Activated CD4-positive, alpha-beta T cell treated with anti-CD3 and anti-CD28 coated beads, Interleukin-2, amount 10 ng/mL, durations not matched to agents 24 days and 14 days (primary cell): ENCODE data around the gene MRPL17. TPM values are rescaled to one million over a fixed set of nuclear protein-coding genes. Genes with fewer than 3 reads are reported as not detected.

Source experiments
- DNase-seq: peaks from one replicate; pipeline ENCODE4 v3.0.0; 2022
- H3K27ac Mint-ChIP-seq: one replicate; pipeline ENCODE4 v1.8.0; 2022; ENCODE audit warnings: mild to moderate bottlenecking, mixed read lengths
- H3K27me3 Mint-ChIP-seq: one replicate; pipeline ENCODE4 v1.8.0; 2022; ENCODE audit warnings: mixed read lengths
- H3K36me3 Mint-ChIP-seq: one replicate; pipeline ENCODE4 v1.8.0; 2022; ENCODE audit warnings: low read depth, mild to moderate bottlenecking, mixed read lengths
- H3K4me1 Mint-ChIP-seq: one replicate; pipeline ENCODE4 v1.8.0; 2021; ENCODE audit warnings: mixed read lengths
- H3K4me3 Mint-ChIP-seq: one replicate; pipeline ENCODE4 v1.8.0; 2022; ENCODE audit warnings: mild to moderate bottlenecking, moderate library complexity, mixed read lengths
- H3K9me3 Mint-ChIP-seq: one replicate; pipeline ENCODE4 v1.8.0; 2021; ENCODE audit warnings: mixed read lengths
- intact Hi-C: fragments of 100-400 bp; cut with micrococcal nuclease; formaldehyde crosslinking; loops from one replicate; pipeline ENCODE4 v1.15.1; 2023
- total RNA-seq: library from RNA; stranded (reverse); gene quantifications from 2 replicates; pipeline ENCODE4 v1.2.3, GENCODE V29; 2022

MRPL17 gene
- total RNA-seq, 1 donor from 2014 or later, result 135 TPM

- Mint-ChIP-seq H3K4me1 (peaks cover 47% of the 10 kb centered on the region), H3K27ac (peak overlapping the region; percentile 57)
These were observed 9.5 kb downstream of the MRPL17 start for GRCh38 chr11:6673523-6674218.

GRCh38 chr11:6671991-6672390 is 11.1 kb downstream of the MRPL17 start:
- H3K9me3 Mint-ChIP-seq, result peaks cover 17% of the 10 kb centered on the region
- peak overlapping the region; percentile 13 for H3K4me3 Mint-ChIP-seq
- no peaks in the 10 kb centered on the region for H3K27me3 Mint-ChIP-seq
- no peak for DNase-seq
- H3K4me1 Mint-ChIP-seq, result peaks cover 57% of the 10 kb centered on the region
- peaks cover 9% of the 10 kb centered on the region for H3K36me3 Mint-ChIP-seq
- intact Hi-C loops, result loop anchor here (2.0 kb wide), 1 partner anchor 17 kb away; the partner anchor contains the start of gene DCHS1
- H3K27ac Mint-ChIP-seq, result peak overlapping the region; percentile 26

More at GRCh38 chr11:6673523-6674218, 9.5 kb downstream of the MRPL17 start:
- Mint-ChIP-seq H3K9me3 (peaks cover 17% of the 10 kb centered on the region), H3K36me3 (peaks cover 14% of the 10 kb centered on the region), H3K4me3 (peak overlapping the region; percentile 38), H3K27me3 (no peaks in the 10 kb centered on the region)
- intact Hi-C loops, result loop anchor here (1.0 kb wide), 1 partner anchor 9 kb away; no protein-coding TSS in a partner anchor
- DNase-seq, result no peak

- Mint-ChIP-seq H3K27ac (peak overlapping the region; percentile 70), H3K4me3 (peak overlapping the region; percentile 74)
These were observed 12.8 kb downstream of the MRPL17 start for GRCh38 chr11:6670202-6670830.

GRCh38 chr11:6667733-6668374 is 15.3 kb downstream of the MRPL17 start:
- peaks cover 13% of the 10 kb centered on the region for H3K9me3 Mint-ChIP-seq
- peak; percentile 84 for DNase-seq
- intact Hi-C loops, result loop anchor here (1.0 to 2.0 kb wide), 2 partner anchors 49 to 61 kb away; partner anchors contain the start of gene TPP1
- peaks cover 3% of the 10 kb centered on the region for H3K36me3 Mint-ChIP-seq
- peak overlapping the region; percentile 29 for H3K27ac Mint-ChIP-seq
- H3K27me3 Mint-ChIP-seq, result peaks cover 4% of the 10 kb centered on the region
- peaks cover 50% of the 10 kb centered on the region for H3K4me1 Mint-ChIP-seq
- no peak overlapping the region for H3K4me3 Mint-ChIP-seq

More at GRCh38 chr11:6670202-6670830, 12.8 kb downstream of the MRPL17 start:
- intact Hi-C loops, result loop anchor here (2.0 kb wide), 1 partner anchor 16 kb away; the partner anchor contains the start of gene DCHS1
- Mint-ChIP-seq H3K4me1 (peaks cover 64% of the 10 kb centered on the region), H3K36me3 (peaks cover 6% of the 10 kb centered on the region), H3K27me3 (no peaks in the 10 kb centered on the region), H3K9me3 (peaks cover 17% of the 10 kb centered on the region)
- DNase-seq, result peak; percentile 66

GRCh38 chr11:6666302-6667183 is 16.6 kb downstream of the MRPL17 start:
- Mint-ChIP-seq H3K4me1 (peaks cover 38% of the 10 kb centered on the region), H3K27me3 (peaks cover 6% of the 10 kb centered on the region), H3K4me3 (no peak overlapping the region), H3K36me3 (no peaks in the 10 kb centered on the region), H3K9me3 (peaks cover 6% of the 10 kb centered on the region), H3K27ac (peak overlapping the region; percentile 36)
- no peak for DNase-seq
- intact Hi-C loops, result loop anchor here (1.0 to 2.0 kb wide), 2 partner anchors 48 to 59 kb away; partner anchors contain the start of gene TPP1

- Mint-ChIP-seq H3K36me3 (no peaks in the 10 kb centered on the region), H3K4me1 (peaks cover 23% of the 10 kb centered on the region), H3K9me3 (no peaks in the 10 kb centered on the region), H3K27ac (no peak overlapping the region), H3K4me3 (no peak overlapping the region), H3K27me3 (peaks cover 6% of the 10 kb centered on the region)
- intact Hi-C loops, result no loop called here
- no peak for DNase-seq
These were observed 18.6 kb downstream of the MRPL17 start for GRCh38 chr11:6664551-6664950.

GRCh38 chr11:6663794-6664469 is 19.2 kb downstream of the MRPL17 start:
- Mint-ChIP-seq H3K27ac (no peak overlapping the region), H3K4me3 (no peak overlapping the region), H3K36me3 (no peaks in the 10 kb centered on the region), H3K27me3 (peaks cover 6% of the 10 kb centered on the region), H3K4me1 (peaks cover 23% of the 10 kb centered on the region), H3K9me3 (no peaks in the 10 kb centered on the region)
- no peak for DNase-seq
- intact Hi-C loops, result no loop called here

GRCh38 chr11:6660712-6661111 is 22.4 kb downstream of the MRPL17 start:
- Mint-ChIP-seq H3K27me3 (peaks cover 21% of the 10 kb centered on the region), H3K4me3 (no peak overlapping the region), H3K4me1 (peaks cover 11% of the 10 kb centered on the region), H3K27ac (no peak overlapping the region), H3K36me3 (peaks cover 3% of the 10 kb centered on the region), H3K9me3 (no peaks in the 10 kb centered on the region)
- intact Hi-C loops, result no loop called here
- DNase-seq, result no peak

GRCh38 chr11:6658647-6659046 is 24.5 kb downstream of the MRPL17 start:
- Mint-ChIP-seq H3K4me1 (peaks cover 10% of the 10 kb centered on the region), H3K4me3 (no peak overlapping the region), H3K27ac (no peak overlapping the region), H3K27me3 (peaks cover 20% of the 10 kb centered on the region), H3K9me3 (no peaks in the 10 kb centered on the region), H3K36me3 (peaks cover 3% of the 10 kb centered on the region)
- intact Hi-C loops, result no loop called here
- no peak for DNase-seq

- Mint-ChIP-seq H3K27me3 (peaks cover 17% of the 10 kb centered on the region), H3K4me1 (peaks cover 5% of the 10 kb centered on the region), H3K4me3 (no peak overlapping the region), H3K36me3 (peaks cover 3% of the 10 kb centered on the region), H3K27ac (no peak overlapping the region), H3K9me3 (no peaks in the 10 kb centered on the region)
- no peak for DNase-seq
- intact Hi-C loops, result no loop called here
These were observed 25.8 kb downstream of the MRPL17 start for GRCh38 chr11:6657346-6657745.

GRCh38 chr11:6656936-6657335 is 26.2 kb downstream of the MRPL17 start:
- Mint-ChIP-seq H3K27me3 (peaks cover 17% of the 10 kb centered on the region), H3K36me3 (peaks cover 3% of the 10 kb centered on the region), H3K9me3 (no peaks in the 10 kb centered on the region), H3K4me1 (peaks cover 5% of the 10 kb centered on the region), H3K27ac (no peak overlapping the region), H3K4me3 (peak overlapping the region; percentile 74)
- no peak for DNase-seq
- intact Hi-C loops, result no loop called here

- no peak for DNase-seq
- Mint-ChIP-seq H3K27ac (no peak overlapping the region), H3K36me3 (peaks cover 3% of the 10 kb centered on the region), H3K27me3 (peaks cover 16% of the 10 kb centered on the region), H3K9me3 (no peaks in the 10 kb centered on the region), H3K4me3 (peak overlapping the region; percentile 74), H3K4me1 (peaks cover 5% of the 10 kb centered on the region)
- intact Hi-C loops, result no loop called here
These were observed 26.6 kb downstream of the MRPL17 start for GRCh38 chr11:6656584-6656915.
